Left forelimb (tissue), 1 donor: ENCODE data around the gene ITGBL1.

Experiments used
- DNase-seq: peaks from one replicate; pipeline ENCODE4 v3.0.0-alpha.2; 2018; ENCODE audit warnings: low spot score

Gene ITGBL1

DNA sequence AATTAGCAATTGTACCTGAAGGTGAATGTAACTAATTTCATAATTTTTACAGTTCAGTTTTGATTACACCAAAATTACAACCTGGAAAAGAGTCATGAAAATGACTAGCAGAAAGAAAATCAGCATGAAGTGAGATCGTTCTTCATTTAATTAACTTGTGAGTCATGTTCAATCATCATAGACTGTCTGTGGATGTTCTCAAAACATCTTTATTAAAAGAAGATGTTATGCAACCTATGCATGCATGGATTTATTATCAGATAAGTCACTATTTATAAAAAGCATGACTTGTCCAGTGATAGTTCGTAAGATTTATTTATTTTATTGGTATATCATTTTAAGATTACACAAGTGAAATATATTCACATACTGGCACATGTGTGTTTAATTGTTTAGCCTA, 245.9 kb downstream of the ITGBL1 start:
- no peak for DNase-seq

- no peak for DNase-seq
Measured at GRCh38 chr13:101700598-101700997, 248.1 kb downstream of the ITGBL1 start.

DNA sequence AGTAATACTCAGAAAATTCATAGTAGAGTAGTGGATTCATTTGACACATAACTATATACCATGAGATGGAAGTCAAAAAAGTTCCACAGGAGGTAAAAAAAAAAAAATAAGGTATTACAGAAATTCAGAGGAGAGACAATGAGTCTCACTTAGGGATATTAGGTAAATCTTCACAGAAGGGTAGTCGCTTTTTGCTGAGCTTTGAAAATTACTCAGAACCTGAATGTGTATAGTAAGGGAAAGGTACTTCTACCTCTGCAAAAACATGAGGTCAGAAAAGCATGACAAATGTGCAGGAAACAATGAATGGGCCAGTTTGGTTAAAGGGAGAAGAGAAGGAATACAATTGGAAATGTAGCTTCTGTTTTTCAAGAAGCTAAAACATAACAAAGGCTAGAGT, 250.6 kb downstream of the ITGBL1 start:
- DNase-seq = no peak

DNA sequence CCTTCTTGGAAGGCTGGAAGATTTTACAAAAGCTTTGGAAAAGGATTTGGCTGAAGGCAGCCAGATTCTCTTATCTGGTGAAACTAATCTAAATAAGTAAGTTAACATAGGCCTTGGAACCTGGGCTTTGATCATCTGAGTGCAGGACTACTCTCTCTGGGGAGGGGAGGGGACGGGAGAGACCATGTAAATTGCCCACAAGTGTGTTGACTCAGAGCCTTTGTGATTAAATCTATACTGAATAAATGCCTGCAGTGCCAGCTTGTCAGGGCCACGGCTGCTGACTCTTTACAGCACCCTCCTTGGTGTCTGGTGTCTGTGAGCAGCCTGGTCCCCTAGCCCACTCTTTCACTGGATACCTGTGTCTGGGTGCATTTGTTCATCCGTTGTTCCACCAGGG, 251.4 kb downstream of the ITGBL1 start:
- no peak for DNase-seq

- DNase-seq = no peak
Measured at GRCh38 chr13:101706651-101707050, 254.2 kb downstream of the ITGBL1 start.

DNA sequence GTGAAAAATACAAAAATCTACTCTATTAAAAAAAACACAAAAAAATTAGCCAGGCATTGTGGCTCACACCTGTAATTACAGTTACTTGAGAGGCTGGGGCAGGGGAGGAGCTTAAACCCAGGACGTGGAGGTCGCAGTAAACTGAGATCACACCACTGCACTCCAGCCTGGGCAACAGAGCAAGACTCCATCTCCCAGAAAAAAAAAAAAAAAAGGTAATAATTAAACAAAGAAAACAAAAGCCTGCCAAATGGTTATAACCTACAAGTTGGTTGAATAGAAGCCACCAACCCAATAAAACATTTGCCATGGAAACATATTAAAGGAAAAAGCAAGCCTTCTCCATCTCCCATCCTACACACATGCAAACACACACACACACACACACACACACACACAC, 255.2 kb downstream of the ITGBL1 start:
- DNase-seq = no peak

DNA sequence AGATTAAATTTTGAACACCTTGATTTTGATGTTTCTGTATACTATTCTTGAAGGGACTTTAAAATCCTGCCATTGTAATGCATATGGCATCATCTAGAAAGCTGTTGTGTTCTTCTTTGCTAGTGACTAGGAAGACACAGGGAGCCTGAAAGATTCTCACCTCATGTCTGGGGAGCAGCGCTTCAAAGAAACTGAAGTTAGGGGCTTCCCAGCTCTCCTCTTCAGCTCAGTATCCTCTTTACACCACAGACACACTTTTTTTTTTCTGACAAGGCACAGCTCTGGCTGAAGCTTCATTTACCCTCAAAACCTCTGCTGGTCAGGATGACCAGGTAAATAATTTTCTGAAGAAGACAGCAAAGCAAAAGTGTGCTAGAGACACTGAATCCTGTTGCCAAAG, 255.6 kb downstream of the ITGBL1 start:
- DNase-seq = no peak

DNA sequence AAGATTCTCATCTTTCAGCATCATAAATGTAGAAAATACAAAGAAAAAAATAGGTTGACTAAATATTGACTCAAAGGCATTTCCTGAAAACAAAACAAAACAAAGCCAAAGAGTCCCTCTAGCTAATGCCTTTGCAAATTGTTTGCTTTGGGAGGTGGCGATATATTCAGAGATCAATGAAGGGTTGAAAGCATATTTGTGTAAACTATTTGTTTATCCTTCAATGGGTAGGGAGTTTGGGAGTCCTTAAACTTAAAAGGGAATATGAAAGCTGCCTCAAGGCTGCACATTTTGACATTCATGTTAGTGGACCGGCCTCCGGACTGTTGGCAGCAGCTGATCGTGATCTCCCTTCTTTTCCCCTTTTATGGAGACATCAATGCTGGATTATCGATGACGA, 257.5 kb downstream of the ITGBL1 start:
- no peak for DNase-seq

DNA sequence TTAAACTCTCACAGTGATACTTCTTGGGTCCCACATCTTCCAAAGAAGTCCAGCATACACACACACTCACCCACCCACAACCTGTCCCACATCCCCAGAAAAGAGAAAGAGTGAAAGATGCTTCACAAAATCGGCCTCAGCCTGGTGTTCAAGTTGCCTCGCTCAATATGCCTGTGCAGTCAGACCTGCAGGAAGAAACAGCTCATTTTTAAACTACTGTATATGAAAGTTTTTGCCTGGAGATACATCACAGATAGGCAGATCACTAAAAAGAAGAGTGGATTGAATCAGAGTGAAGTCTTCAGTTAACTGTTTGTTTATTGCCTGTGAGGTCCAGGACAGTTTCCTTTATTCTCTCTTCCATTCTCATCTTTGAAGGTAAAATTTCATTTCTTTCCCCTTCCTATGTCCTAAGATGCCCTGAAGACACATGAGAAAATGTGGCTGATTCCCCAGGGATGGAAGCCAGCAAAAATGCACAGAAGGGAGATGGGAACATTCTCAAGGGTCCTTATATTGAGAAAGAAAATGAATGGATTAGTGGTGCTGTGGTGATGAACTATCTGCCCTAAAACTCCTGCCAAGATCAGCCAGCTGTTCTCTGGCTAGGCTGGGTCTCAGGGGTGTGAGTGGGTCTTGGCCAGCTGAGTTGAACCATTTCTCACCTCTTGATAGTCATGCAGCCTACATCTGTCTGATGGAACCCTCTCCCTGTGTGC, 259.0 kb downstream of the ITGBL1 start:
- DNase-seq = no peak

DNA sequence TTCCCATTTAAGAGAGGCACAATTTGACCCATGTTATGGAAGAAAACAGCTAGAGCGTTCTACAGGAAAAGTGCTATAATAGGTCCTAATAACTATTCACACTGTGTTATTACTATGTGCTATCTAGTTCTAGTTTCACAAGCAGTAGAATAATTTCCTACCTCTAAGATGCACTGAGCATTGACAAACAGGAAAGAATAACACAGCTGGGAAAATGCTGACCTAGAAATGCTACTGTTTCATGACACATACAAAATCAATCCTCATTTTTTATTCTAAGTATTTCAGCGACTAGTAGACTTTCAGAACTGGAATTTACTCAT, 259.5 kb downstream of the ITGBL1 start:
- DNase-seq = no peak

DNA sequence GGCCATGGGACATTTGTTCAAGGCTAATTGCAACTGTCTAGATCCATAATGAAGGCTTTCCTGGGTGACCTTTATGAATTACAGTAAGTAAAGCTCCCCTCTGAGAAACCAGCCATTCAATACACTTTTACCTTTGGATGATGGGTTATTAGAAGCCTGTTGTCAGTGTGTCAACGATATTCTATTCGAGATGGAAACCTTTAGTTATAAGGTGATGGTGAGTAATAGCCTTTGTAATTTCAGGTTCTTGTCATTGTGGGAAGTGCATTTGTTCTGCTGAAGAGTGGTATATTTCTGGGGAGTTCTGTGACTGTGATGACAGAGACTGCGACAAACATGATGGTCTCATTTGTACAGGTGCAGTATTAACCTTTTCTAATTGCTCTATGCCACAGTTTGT, 261.7 kb downstream of the ITGBL1 start:
- DNase-seq = no peak

- DNase-seq = no peak
Measured at GRCh38 chr13:101717353-101717752, 264.9 kb downstream of the ITGBL1 start.

- DNase-seq = no peak
Measured at GRCh38 chr13:101718496-101718895, 266.0 kb downstream of the ITGBL1 start.

GRCh38 chr13:101726681-101727080, 274.2 kb downstream of the ITGBL1 start:
- DNase-seq = no peak

DNA sequence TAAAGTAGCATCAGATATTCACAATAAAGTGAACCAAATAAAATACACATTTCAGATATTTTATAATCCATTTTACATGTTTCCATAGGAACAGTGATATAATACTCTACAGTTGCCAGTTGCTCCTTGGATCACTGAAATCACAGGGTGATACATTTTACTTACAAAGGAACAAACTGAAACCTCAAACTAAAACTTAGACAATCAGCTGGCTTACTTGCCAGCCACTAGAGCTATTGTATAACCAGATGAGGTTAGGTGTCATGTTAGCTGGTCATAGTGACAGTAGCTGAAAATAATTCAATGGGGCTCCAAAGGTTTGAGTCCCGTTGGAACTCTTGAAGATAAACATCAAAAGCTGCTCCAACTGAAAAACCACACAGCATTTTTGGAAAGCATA, 274.6 kb downstream of the ITGBL1 start:
- DNase-seq = no peak

GRCh38 chr13:101728021-101728420, 275.5 kb downstream of the ITGBL1 start:
- DNase-seq = no peak

GRCh38 chr13:101728615-101729014, 276.1 kb downstream of the ITGBL1 start:
- DNase-seq = no peak

DNA sequence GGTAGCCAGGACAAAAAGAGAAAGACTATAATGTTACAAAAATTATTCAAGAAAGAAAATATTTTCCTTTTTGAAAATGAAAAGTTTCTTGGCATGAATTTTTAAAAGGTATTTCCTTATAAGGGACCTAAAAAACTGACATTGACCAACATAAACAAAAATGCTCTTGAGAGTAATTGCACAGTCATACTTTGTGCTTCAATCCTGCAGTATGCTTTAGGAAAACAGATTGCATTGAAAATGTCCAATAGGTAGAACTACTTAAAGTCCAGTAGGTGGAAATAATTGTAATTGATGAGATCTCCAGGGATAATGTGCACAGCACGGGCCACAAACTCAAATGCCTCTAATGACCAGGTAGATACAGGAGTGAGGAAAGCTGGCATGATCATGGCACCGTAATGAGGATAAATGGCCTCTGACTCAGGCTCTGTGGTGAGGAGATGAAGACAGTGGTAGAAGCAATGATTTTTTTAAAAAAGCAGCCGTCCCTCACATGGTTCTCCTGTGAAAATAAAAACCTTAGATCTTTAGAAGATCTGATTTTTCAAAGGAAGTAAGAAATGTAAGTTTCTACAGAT, 278.0 kb downstream of the ITGBL1 start:
- DNase-seq = no peak

DNA sequence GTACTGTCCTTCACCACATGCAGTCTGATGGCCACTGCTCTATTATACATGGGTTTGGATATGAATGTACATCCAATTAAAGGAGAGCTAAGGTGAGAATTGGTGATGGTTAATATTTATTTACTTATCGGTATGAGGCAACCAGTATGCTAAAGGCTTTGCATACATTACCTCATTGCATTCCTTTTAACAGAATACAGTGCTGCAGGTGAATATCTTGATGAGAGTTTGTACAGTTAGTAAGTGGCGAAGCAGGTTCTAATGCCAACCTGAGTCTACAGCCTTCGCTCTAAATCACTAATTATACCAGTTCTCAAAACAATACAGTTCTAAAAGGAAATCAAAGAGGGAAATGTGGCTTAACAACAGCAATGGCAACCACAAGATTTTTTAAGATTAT, 284.1 kb downstream of the ITGBL1 start:
- no peak for DNase-seq

DNA sequence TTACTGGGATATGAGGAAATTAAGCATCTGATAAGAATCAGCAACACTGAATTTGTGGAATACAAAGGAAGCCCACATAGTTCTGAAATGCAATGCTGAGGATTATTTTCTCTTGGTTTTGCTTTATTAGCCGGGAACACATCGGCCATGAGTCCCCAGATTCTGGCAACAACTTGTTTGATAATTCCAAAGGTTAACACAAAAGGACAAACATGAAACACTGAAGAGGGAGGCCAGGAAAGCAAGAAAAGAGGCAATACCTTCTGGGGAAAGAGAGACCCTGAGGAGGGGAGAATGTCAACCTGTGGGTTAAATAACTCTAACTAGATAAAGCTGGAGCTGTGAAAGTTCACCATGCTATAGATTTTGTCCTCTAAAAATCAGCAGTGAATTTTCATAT, 285.9 kb downstream of the ITGBL1 start:
- no peak for DNase-seq

DNA sequence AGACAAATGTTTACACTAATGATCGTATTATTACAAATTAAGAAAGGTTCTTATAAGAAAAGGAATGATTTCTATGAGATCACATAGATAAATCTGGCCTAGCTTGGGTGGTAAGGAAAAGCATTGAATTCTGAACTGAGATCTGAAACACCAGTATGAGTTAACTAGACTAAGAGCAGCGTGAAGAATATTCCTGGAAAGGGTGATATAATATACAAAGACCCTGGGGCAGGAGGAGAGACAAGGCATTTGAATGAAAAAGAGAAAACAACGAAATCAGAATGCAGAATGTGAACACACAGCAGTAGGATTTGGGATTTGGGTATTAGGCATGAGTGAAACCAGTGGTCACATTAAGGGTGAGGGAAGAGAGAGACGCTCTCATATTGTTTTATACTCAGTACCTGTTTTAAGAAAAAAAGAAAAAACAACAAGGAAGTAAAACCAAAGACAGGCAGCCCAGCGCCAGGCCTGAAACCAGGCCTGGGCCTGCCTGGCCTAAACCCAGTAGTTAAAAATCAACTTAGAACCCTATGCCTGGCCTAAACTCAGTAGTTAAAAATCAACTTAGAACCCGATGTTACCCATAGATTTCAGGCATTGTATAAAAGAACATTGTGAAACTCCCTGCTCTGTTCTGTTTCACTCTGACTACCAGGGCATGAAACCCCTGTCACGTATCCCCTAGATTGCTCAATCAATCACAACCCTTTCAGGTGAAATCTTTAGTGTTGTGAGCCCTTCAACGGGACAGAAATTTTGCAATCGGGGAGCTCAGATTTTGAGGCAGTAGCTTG, 287.1 kb downstream of the ITGBL1 start:
- no peak for DNase-seq

- DNase-seq = no peak
Measured at GRCh38 chr13:101746513-101746912, 294.0 kb downstream of the ITGBL1 start.

- DNase-seq = no peak
Measured at GRCh38 chr13:101747039-101747438, 294.6 kb downstream of the ITGBL1 start.

GRCh38 chr13:101749584-101749983, 297.1 kb downstream of the ITGBL1 start:
- DNase-seq = no peak
